Keratinocyte (primary cell): ENCODE results near the gene SLC22A8.

Experiments
- EZH2 ChIP-seq: IDR thresholded peaks from one replicate; pipeline ENCODE4 v1.6.1; 2012; ENCODE audit warnings: inconsistent platforms, mild to moderate bottlenecking, low read length, moderate library complexity
- TF ChIP-seq, protein P1 (sequence below), 3 experiments: IDR thresholded peaks in 1 of 3; conservative IDR thresholded peaks in 1 of 3; optimal IDR thresholded peaks in 1 of 3; 2 replicates in 2 of 3; 3 replicates in 1 of 3; pipeline versions ENCODE3 to v1.5.1; 2011; ENCODE audit warnings: low read length in 3 of 3, mild to moderate bottlenecking in 3 of 3, moderate library complexity in 2 of 3, control low read depth in 1 of 3, inconsistent platforms in 1 of 3; ENCODE audit not compliant: insufficient read depth in 2 of 3; ENCODE audit errors: extremely low read depth in 1 of 3

DNA sequence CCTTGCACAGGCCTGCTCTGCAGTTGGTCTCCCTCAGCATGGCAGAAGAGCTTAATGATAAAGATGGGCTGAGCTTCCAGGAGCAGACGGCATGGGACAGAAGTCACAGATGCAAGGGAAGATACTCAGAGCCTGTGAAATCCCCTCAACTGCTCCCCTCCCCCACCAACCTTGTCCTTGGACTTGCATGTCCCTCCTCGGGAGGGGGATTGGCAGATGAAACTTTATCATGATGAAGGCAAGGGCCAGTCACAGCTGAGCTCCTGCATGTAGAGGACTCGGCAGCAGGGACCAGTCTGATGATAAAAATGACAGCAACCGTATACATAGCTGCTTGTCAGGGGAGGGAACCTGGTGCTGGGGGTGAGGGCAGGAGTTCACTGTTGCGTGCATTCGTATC lies 6.8 kb upstream of the SLC22A8 start:
- TF ChIP-seq, protein P1, sequence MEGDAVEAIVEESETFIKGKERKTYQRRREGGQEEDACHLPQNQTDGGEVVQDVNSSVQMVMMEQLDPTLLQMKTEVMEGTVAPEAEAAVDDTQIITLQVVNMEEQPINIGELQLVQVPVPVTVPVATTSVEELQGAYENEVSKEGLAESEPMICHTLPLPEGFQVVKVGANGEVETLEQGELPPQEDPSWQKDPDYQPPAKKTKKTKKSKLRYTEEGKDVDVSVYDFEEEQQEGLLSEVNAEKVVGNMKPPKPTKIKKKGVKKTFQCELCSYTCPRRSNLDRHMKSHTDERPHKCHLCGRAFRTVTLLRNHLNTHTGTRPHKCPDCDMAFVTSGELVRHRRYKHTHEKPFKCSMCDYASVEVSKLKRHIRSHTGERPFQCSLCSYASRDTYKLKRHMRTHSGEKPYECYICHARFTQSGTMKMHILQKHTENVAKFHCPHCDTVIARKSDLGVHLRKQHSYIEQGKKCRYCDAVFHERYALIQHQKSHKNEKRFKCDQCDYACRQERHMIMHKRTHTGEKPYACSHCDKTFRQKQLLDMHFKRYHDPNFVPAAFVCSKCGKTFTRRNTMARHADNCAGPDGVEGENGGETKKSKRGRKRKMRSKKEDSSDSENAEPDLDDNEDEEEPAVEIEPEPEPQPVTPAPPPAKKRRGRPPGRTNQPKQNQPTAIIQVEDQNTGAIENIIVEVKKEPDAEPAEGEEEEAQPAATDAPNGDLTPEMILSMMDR (optimal IDR thresholded peaks at IDR 0.05 in 1 of 3, IDR thresholded peaks at IDR 0.05 in 1 of 3, conservative IDR thresholded peaks at IDR 0.05 in 1 of 3; ENCODE audit: extremely low read depth in 1 of 3, insufficient read depth in 2 of 3, low read length in 3 of 3), result no peak
- no peak for TF ChIP-seq EZH2
